PFSK-1 (cell line): ENCODE measurements around the gene TIAL1.

Experiments
- SIN3A ChIP-seq: IDR thresholded peaks from 2 replicates; pipeline ENCODE4 v1.6.1; 2012; ENCODE audit warnings: mild to moderate bottlenecking, low read length, moderate library complexity, borderline replicate concordance; ENCODE audit not compliant: insufficient read depth
- TAF1 ChIP-seq: IDR thresholded peaks from 2 replicates; pipeline ENCODE4 v1.6.1; 2012; ENCODE audit warnings: low read length, control low read depth, borderline replicate concordance; ENCODE audit not compliant: insufficient read depth

GRCh38 chr10:119523895-119524719 is 72.7 kb downstream of the TIAL1 start:
- TF ChIP-seq TAF1, result no peak
- no peak for TF ChIP-seq SIN3A
